Measurements from ENCODE around the gene AIG1.

DNA sequence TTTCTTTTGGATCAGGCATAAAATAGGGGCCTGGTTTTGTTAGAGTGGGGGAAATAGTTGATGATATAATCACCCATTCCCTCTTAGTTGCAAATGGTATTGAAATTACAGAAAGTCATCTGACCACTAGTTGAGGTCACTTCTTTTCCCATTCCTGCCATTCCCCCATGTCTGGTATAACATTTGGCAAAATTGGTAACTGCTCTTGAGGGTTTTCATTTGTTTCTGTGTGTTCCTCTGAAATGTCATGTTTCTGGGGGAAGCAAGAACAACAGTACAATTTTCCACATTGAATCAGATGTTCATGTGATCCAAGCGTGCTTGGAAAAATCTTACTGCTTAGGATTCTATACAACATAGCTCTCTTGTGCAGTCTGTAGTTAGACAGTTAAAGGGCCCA is 7.3 kb downstream of the AIG1 start:
- TF ChIP-seq, protein P1, sequence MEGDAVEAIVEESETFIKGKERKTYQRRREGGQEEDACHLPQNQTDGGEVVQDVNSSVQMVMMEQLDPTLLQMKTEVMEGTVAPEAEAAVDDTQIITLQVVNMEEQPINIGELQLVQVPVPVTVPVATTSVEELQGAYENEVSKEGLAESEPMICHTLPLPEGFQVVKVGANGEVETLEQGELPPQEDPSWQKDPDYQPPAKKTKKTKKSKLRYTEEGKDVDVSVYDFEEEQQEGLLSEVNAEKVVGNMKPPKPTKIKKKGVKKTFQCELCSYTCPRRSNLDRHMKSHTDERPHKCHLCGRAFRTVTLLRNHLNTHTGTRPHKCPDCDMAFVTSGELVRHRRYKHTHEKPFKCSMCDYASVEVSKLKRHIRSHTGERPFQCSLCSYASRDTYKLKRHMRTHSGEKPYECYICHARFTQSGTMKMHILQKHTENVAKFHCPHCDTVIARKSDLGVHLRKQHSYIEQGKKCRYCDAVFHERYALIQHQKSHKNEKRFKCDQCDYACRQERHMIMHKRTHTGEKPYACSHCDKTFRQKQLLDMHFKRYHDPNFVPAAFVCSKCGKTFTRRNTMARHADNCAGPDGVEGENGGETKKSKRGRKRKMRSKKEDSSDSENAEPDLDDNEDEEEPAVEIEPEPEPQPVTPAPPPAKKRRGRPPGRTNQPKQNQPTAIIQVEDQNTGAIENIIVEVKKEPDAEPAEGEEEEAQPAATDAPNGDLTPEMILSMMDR (IDR thresholded peaks at IDR 0.05; ENCODE audit: borderline replicate concordance, extremely low read depth, low read length, poor library complexity, severe bottlenecking): no peak
- TF ChIP-seq EZH2 (IDR thresholded peaks at IDR 0.05; ENCODE audit: borderline replicate concordance, low read depth, low read length, severe bottlenecking): no peak
